Fibroblast of the aortic adventitia (primary cell): ENCODE measurements around the gene FBP1. TPM values are rescaled to one million over a fixed set of nuclear protein-coding genes. Genes with fewer than 3 reads are reported as not detected.
"Not testable (repeated sequence)": the region's sequence is repeated elsewhere in the genome, so short reads cannot be mapped to it uniquely, and the experiment has no call there.

Experiments used
- DNase-seq: peaks from one replicate; pipeline ENCODE4 v3.0.0-alpha.2; 2010; ENCODE audit warnings: low read depth
- H3K4me3 ChIP-seq: 2 replicates; pipeline ENCODE4 v1.5.1; 2011; ENCODE audit warnings: low read depth, mild to moderate bottlenecking, control low read depth, low read length, moderate library complexity
- total RNA-seq: library from RNA; depleted of rRNA; stranded (reverse); fragments of >200 nt; gene quantifications from 2 replicates; pipeline ENCODE4 v1.2.3, GENCODE V29; 2012; ENCODE audit warnings: low replicate concordance
- TF ChIP-seq, protein P1 (sequence below): IDR thresholded peaks from 2 replicates; pipeline ENCODE4 v1.5.1; 2011; ENCODE audit warnings: mild to moderate bottlenecking, low read length, control low read depth, inconsistent platforms; ENCODE audit not compliant: insufficient read depth

FBP1 gene
- total RNA-seq, 1 donor, result not detected

GRCh38 chr9:94568250-94568889 is 70.9 kb downstream of the FBP1 start:
- TF ChIP-seq, protein P1, sequence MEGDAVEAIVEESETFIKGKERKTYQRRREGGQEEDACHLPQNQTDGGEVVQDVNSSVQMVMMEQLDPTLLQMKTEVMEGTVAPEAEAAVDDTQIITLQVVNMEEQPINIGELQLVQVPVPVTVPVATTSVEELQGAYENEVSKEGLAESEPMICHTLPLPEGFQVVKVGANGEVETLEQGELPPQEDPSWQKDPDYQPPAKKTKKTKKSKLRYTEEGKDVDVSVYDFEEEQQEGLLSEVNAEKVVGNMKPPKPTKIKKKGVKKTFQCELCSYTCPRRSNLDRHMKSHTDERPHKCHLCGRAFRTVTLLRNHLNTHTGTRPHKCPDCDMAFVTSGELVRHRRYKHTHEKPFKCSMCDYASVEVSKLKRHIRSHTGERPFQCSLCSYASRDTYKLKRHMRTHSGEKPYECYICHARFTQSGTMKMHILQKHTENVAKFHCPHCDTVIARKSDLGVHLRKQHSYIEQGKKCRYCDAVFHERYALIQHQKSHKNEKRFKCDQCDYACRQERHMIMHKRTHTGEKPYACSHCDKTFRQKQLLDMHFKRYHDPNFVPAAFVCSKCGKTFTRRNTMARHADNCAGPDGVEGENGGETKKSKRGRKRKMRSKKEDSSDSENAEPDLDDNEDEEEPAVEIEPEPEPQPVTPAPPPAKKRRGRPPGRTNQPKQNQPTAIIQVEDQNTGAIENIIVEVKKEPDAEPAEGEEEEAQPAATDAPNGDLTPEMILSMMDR, result no peak
- H3K4me3 ChIP-seq, result no peak overlapping the region
- DNase-seq, result no peak

- TF ChIP-seq, protein P1, result no peak
- no peak for DNase-seq
- H3K4me3 ChIP-seq, result no peak overlapping the region
Measured at GRCh38 chr9:94567271-94567670, 72.0 kb downstream of the FBP1 start.

DNA sequence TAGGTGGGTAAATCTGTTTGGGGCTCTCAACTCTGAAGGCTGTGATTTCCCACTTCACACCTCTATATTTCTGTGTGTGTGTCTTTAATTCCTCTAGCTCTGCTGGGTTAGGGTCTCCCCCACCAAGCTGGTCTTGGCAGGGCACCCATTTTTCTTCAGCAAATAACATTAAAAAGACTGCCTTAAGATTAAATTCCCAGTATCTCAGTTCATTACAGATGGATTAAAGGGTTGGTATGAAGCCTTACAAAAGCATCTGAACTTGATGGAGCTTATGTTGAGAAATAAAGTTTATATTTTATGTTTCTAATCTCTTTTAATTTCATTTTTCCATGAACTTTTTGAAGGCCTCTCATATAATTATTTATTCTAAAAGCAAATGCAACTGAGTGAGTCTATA is 72.8 kb downstream of the FBP1 start:
- no peak for DNase-seq
- H3K4me3 ChIP-seq, result no peak overlapping the region
- TF ChIP-seq, protein P1, result no peak

DNA sequence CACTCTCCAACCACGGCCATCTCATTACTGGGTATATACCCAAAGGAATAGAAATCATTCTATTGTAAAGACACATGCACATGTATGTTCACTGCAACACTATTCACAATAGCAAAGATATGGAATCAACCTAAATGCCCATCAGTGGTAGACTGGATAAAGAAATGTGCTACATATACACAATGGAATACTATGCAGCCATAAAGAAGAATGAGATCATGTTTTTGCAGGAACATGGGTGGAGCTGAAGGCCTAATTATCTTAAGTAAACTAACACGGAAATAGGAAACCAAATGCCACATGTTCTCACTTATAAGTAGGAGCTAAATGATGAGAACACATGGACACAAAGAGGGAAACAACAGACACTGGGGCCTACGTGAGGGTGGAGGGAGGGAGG is 75.0 kb downstream of the FBP1 start:
- not testable (repeated sequence) for DNase-seq, H3K4me3 ChIP-seq

DNA sequence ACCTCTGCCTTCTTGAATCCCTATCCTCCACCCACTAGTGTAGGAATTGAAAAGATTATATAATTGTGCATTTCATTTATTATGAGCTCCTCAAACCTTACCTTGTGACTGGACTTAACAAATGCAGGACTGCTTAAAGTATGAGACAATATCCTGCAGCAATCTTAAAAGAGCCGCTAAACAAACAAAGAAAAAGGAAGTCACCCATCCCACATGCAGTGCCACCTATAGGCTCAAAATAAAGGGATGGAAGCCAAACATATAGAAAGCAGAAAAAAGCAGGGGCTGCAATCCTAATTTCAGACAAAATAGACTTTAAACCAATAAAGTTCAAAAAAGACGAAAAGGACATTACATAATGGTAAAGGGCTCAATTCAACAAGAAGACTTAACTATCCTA is 75.8 kb downstream of the FBP1 start:
- TF ChIP-seq, protein P1, result no peak
- H3K4me3 ChIP-seq, result no peak overlapping the region
- no peak for DNase-seq

- TF ChIP-seq, protein P1, result no peak
- H3K4me3 ChIP-seq, result no peak overlapping the region
- DNase-seq, result no peak
Measured at GRCh38 chr9:94560237-94560636, 79.1 kb downstream of the FBP1 start.

DNA sequence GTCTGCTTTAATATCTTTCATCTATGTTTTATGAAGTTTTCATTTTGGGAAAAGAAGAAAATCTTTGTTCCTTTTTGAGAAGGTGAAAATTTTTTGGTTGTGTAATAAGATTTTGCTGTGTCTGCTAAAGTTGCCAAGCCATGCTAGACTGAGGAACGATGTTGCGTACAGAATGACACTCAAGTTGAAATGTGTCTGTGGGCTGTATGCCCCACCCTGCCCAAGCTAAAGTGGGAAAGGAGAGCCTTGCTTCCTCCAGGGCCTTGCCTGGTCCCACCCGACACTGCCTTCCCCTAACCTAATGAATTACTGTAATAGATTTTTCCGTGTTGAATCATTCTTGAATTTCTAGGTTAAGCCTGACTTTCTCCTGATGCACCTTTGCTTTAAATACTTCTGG is 81.9 kb downstream of the FBP1 start:
- no peak overlapping the region for H3K4me3 ChIP-seq
- TF ChIP-seq, protein P1, result no peak
- no peak for DNase-seq
